ELR (cell line): ENCODE results near the gene GAL3ST1.
A peak's percentile ranks its signal among the peaks of the same experiment; 100 is the strongest.
"Not testable (repeated sequence)": the region's sequence is repeated elsewhere in the genome, so short reads cannot be mapped to it uniquely, and the experiment has no call there.

Experiments
- DNase-seq: peaks from one replicate; pipeline ENCODE4 v3.0.0-alpha.2; 2015; ENCODE audit warnings: low read depth

GAL3ST1 gene

GRCh38 chr22:30574095-30574981 is at the start of gene GAL3ST1:
GAL3ST1 (minus strand) TSS chr22:30574665; CDS start chr22:30557392, 17,273 bp downstream.
- no peak for DNase-seq

GRCh38 chr22:30619909-30620308 is 45.4 kb upstream of the GAL3ST1 start:
- not testable (repeated sequence) for DNase-seq

- DNase-seq = no peak
These were observed 43.4 kb upstream of the GAL3ST1 start for GRCh38 chr22:30617819-30618218.

- no peak for DNase-seq
These were observed 41.1 kb upstream of the GAL3ST1 start for GRCh38 chr22:30615543-30615954.

GRCh38 chr22:30614879-30615278 is 40.4 kb upstream of the GAL3ST1 start:
- DNase-seq = no peak

- DNase-seq = no peak
These were observed 39.8 kb upstream of the GAL3ST1 start for GRCh38 chr22:30614268-30614667.

GRCh38 chr22:30612789-30613188 is 38.3 kb upstream of the GAL3ST1 start:
- no peak for DNase-seq

GRCh38 chr22:30611197-30611596 is 36.7 kb upstream of the GAL3ST1 start:
- peak; percentile 76 for DNase-seq

- DNase-seq = no peak
These were observed 35.8 kb upstream of the GAL3ST1 start for GRCh38 chr22:30610299-30610698.

- peak; percentile 92 for DNase-seq
These were observed 35.1 kb upstream of the GAL3ST1 start for GRCh38 chr22:30609260-30610185.

GRCh38 chr22:30607939-30608338 is 33.5 kb upstream of the GAL3ST1 start:
- DNase-seq = no peak

GRCh38 chr22:30607300-30607930 is 33.0 kb upstream of the GAL3ST1 start:
- DNase-seq = no peak

GRCh38 chr22:30606455-30607299 is 32.2 kb upstream of the GAL3ST1 start, which contains the start of gene TCN2:
TCN2 (plus strand) TSS chr22:30607174; CDS start chr22:30607332, 158 bp downstream.
- DNase-seq = peak; percentile 87

- DNase-seq = peak; percentile 68
These were observed 31.1 kb upstream of the GAL3ST1 start for GRCh38 chr22:30605449-30606110.

- DNase-seq = no peak
These were observed 30.3 kb upstream of the GAL3ST1 start for GRCh38 chr22:30604723-30605122.

- DNase-seq = no peak
These were observed 29.3 kb upstream of the GAL3ST1 start for GRCh38 chr22:30603801-30604200.

GRCh38 chr22:30602049-30602448 is 27.6 kb upstream of the GAL3ST1 start:
- peak; percentile 61 for DNase-seq

- DNase-seq = no peak
These were observed 27.0 kb upstream of the GAL3ST1 start for GRCh38 chr22:30601464-30601863.

GRCh38 chr22:30600921-30601320 is 26.5 kb upstream of the GAL3ST1 start:
- DNase-seq = no peak

GRCh38 chr22:30598986-30599385 is 24.5 kb upstream of the GAL3ST1 start:
- DNase-seq = no peak

GRCh38 chr22:30596886-30597285 is 22.4 kb upstream of the GAL3ST1 start:
- DNase-seq = no peak
